ENCODE results near the gene NRIP1.

NRIP1 gene

GRCh38 chr21:15078180-15078579, 13.4 kb upstream of the NRIP1 start:
- no peak overlapping the region for H3K9ac ChIP-seq (ENCODE audit: low read length)
- H3K79me2 ChIP-seq (ENCODE audit: insufficient read depth, low read length), result no peaks in the 10 kb centered on the region
- no peaks in the 10 kb centered on the region for H3K9me2 ChIP-seq (replicated peaks; ENCODE audit: insufficient read depth, low read length)
- H3K36me3 ChIP-seq (ENCODE audit: low read length), result no peaks in the 10 kb centered on the region
- H3K27ac ChIP-seq (ENCODE audit: low read depth, low read length), result no peak overlapping the region
- H3K4me3 ChIP-seq (ENCODE audit: insufficient read depth, low read length, poor library complexity, severe bottlenecking), result no peak overlapping the region
- H3F3A ChIP-seq (ENCODE audit: insufficient read depth), result no peaks in the 10 kb centered on the region
- H3K4me2 ChIP-seq (ENCODE audit: low read depth, low read length, poor library complexity, severe bottlenecking), result no peak overlapping the region
- no peak overlapping the region for H2AFZ ChIP-seq (ENCODE audit: low read depth, low read length, severe bottlenecking)
- no peaks in the 10 kb centered on the region for H3K9me3 ChIP-seq (ENCODE audit: insufficient read depth, low read length)
- H4K20me1 ChIP-seq (ENCODE audit: low read depth, low read length), result no peaks in the 10 kb centered on the region
- H3K27me3 ChIP-seq (ENCODE audit: low read length), result no peaks in the 10 kb centered on the region
- no peak for TF ChIP-seq EZH2phosphoT487 (conservative IDR thresholded peaks at IDR 0.05; ENCODE audit: low read length)
- TF ChIP-seq CTCF (IDR thresholded peaks at IDR 0.05; ENCODE audit: insufficient read depth, low read length, poor library complexity, severe bottlenecking), result no peak

- Histone ChIP-seq H3K27me3 (ENCODE audit: low read length) (no peaks in the 10 kb centered on the region), H3K36me3 (ENCODE audit: low read length) (no peaks in the 10 kb centered on the region), H3K9me3 (ENCODE audit: insufficient read depth, low read length) (no peaks in the 10 kb centered on the region), H3K9me2 (replicated peaks; ENCODE audit: insufficient read depth, low read length) (no peaks in the 10 kb centered on the region), H3K9ac (ENCODE audit: low read length) (no peak overlapping the region), H3K27ac (ENCODE audit: low read depth, low read length) (no peak overlapping the region), H3K4me2 (ENCODE audit: low read depth, low read length, poor library complexity, severe bottlenecking) (no peak overlapping the region), H4K20me1 (ENCODE audit: low read depth, low read length) (no peaks in the 10 kb centered on the region), H3K4me3 (ENCODE audit: insufficient read depth, low read length, poor library complexity, severe bottlenecking) (no peak overlapping the region), H2AFZ (ENCODE audit: low read depth, low read length, severe bottlenecking) (no peak overlapping the region), H3F3A (ENCODE audit: insufficient read depth) (no peaks in the 10 kb centered on the region), H3K79me2 (ENCODE audit: insufficient read depth, low read length) (no peaks in the 10 kb centered on the region)
- TF ChIP-seq EZH2phosphoT487 (conservative IDR thresholded peaks at IDR 0.05; ENCODE audit: low read length), result no peak
These were observed 12.8 kb upstream of the NRIP1 start for GRCh38 chr21:15077529-15078145.

- no peak overlapping the region for H3K9ac ChIP-seq (ENCODE audit: low read length)
- H4K20me1 ChIP-seq (ENCODE audit: low read depth, low read length), result no peaks in the 10 kb centered on the region
- no peak overlapping the region for H3K27ac ChIP-seq (ENCODE audit: low read depth, low read length)
- no peaks in the 10 kb centered on the region for H3K36me3 ChIP-seq (ENCODE audit: low read length)
- H3K4me2 ChIP-seq (ENCODE audit: low read depth, low read length, poor library complexity, severe bottlenecking), result no peak overlapping the region
- H3K9me3 ChIP-seq (ENCODE audit: insufficient read depth, low read length), result no peaks in the 10 kb centered on the region
- no peaks in the 10 kb centered on the region for H3K27me3 ChIP-seq (ENCODE audit: low read length)
- H3F3A ChIP-seq (ENCODE audit: insufficient read depth), result no peaks in the 10 kb centered on the region
- no peak overlapping the region for H3K4me3 ChIP-seq (ENCODE audit: insufficient read depth, low read length, poor library complexity, severe bottlenecking)
- TF ChIP-seq CTCF (IDR thresholded peaks at IDR 0.05; ENCODE audit: insufficient read depth, low read length, poor library complexity, severe bottlenecking), result no peak
- no peak for TF ChIP-seq EZH2phosphoT487 (conservative IDR thresholded peaks at IDR 0.05; ENCODE audit: low read length)
- no peaks in the 10 kb centered on the region for H3K9me2 ChIP-seq (replicated peaks; ENCODE audit: insufficient read depth, low read length)
- H3K79me2 ChIP-seq (ENCODE audit: insufficient read depth, low read length), result no peaks in the 10 kb centered on the region
- H2AFZ ChIP-seq (ENCODE audit: low read depth, low read length, severe bottlenecking), result no peak overlapping the region
These were observed 11.9 kb upstream of the NRIP1 start for GRCh38 chr21:15076730-15077129.

- Histone ChIP-seq H3K36me3 (ENCODE audit: low read length) (no peaks in the 10 kb centered on the region), H3K9me3 (ENCODE audit: insufficient read depth, low read length) (no peaks in the 10 kb centered on the region), H3K4me3 (ENCODE audit: insufficient read depth, low read length, poor library complexity, severe bottlenecking) (no peak overlapping the region), H3K27ac (ENCODE audit: low read depth, low read length) (no peak overlapping the region), H3K9me2 (replicated peaks; ENCODE audit: insufficient read depth, low read length) (no peaks in the 10 kb centered on the region), H3K9ac (ENCODE audit: low read length) (no peak overlapping the region), H3K4me2 (ENCODE audit: low read depth, low read length, poor library complexity, severe bottlenecking) (no peak overlapping the region), H2AFZ (ENCODE audit: low read depth, low read length, severe bottlenecking) (no peak overlapping the region), H4K20me1 (ENCODE audit: low read depth, low read length) (no peaks in the 10 kb centered on the region), H3K79me2 (ENCODE audit: insufficient read depth, low read length) (no peaks in the 10 kb centered on the region), H3F3A (ENCODE audit: insufficient read depth) (no peaks in the 10 kb centered on the region), H3K27me3 (ENCODE audit: low read length) (no peaks in the 10 kb centered on the region)
- TF ChIP-seq CTCF (IDR thresholded peaks at IDR 0.05; ENCODE audit: insufficient read depth, low read length, poor library complexity, severe bottlenecking) (no peak), EZH2phosphoT487 (conservative IDR thresholded peaks at IDR 0.05; ENCODE audit: low read length) (no peak)
These were observed 6.2 kb upstream of the NRIP1 start for GRCh38 chr21:15071009-15071408.

All from SU-DHL-6 (cell line).